ENCODE data around the gene NDUFAF4. TPM values are rescaled to one million over a fixed set of nuclear protein-coding genes. Genes with fewer than 3 reads are reported as not detected.

The NDUFAF4 gene
- total and polyA plus RNA-seq, 10 of the 15 experiments (the other 5 are each of a cell fraction or from before 2014, with no cell fraction given): 26.9 to 188 (median 76.9) TPM

DNA sequence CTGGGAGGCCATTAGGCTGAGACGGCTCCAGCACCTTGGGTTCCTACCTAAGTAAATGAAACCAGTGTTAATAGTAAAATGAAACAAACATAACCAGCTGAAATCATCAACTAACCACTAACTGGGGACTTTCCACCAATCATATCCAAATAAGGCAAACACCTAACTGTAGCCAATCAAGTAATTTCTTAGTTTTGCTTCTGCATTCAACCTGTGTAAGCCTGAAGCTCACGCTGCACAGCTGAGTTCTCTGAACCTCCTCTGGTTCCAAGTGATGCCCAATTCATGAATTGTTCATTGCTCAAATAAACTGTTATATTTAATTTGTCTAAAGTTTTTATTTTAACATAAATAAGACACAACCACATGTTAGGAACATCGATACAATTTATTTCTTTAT lies 49.4 kb upstream of the NDUFAF4 start:
- ChIA-PET CTCF (interaction anchor here (1.0 kb wide), 3 partner anchors 9 to 103 kb away, joined by 3 read pairs; partner anchors contain the start of gene NDUFAF4), POLR2A (interaction anchor here (0.5 kb wide), 1 partner anchor 1759 kb away, joined by 3 read pairs; no protein-coding TSS in a partner anchor), RAD21 (ENCODE audit: unreplicated experiment) (interaction anchor here (1.4 kb wide), 1 partner anchor 49 kb away, joined by 3 read pairs; the partner anchor contains the start of gene NDUFAF4), SMC1A (ENCODE audit: uncharacterized antibody, unreplicated experiment) (interaction anchor here (0.9 to 1.2 kb wide), 7 partner anchors 26 to 113 kb away, joined by 3 to 6 read pairs (median 3); no protein-coding TSS in a partner anchor)
- H3K79me2 ChIP-seq (ENCODE audit: control insufficient read depth, insufficient read depth, low read length): no peaks in the 10 kb centered on the region
- in situ Hi-C loops (cut with MboI) (no loop called here), intact Hi-C loops (cut with micrococcal nuclease; ENCODE audit: unreplicated experiment) (no loop called here)
- H3K9ac ChIP-seq (ENCODE audit: control insufficient read depth, insufficient read depth, low read length): no peak overlapping the region
- H3K4me2 ChIP-seq (ENCODE audit: control insufficient read depth, insufficient read depth): no peak overlapping the region
- H3K27me3 ChIP-seq (replicated peaks in 1 of 2; ENCODE audit: control insufficient read depth in 2 of 2, insufficient read depth in 2 of 2, low read length in 1 of 2): no peaks in the 10 kb centered on the region
- peak; percentile 48 for DNase-seq (ENCODE audit: low read depth, low spot score)
- H3K4me1 ChIP-seq (ENCODE audit: control insufficient read depth, insufficient read depth, low read length): no peaks in the 10 kb centered on the region
- H4K20me1 ChIP-seq (ENCODE audit: control insufficient read depth, insufficient read depth): no peaks in the 10 kb centered on the region
- WGBS (ENCODE audit: insufficient coverage, insufficient replicate concordance, low lambda C conversion rate, missing lambda C conversion rate): 32% methylated on average over 3 of the region's 3 CpGs
- H3K36me3 ChIP-seq (ENCODE audit: control insufficient read depth in 2 of 2, insufficient read depth in 2 of 2, low read length in 1 of 2): no peaks in the 10 kb centered on the region
- no peak overlapping the region for H2AFZ ChIP-seq (ENCODE audit: control insufficient read depth, low read depth, low read length)
- FAIRE-seq: no peak
- H3K4me3 ChIP-seq: no peak overlapping the region
- no TSS peak for BruUV-seq (replicated peaks)
- peak; percentile 100 for ATAC-seq
- no peak overlapping the region for H3K27ac ChIP-seq (ENCODE audit: control insufficient read depth, insufficient read depth)
- TF ChIP-seq RUNX3 (IDR thresholded peaks at IDR 0.05; ENCODE audit: low read length): peak; percentile 62
- no peak for TF ChIP-seq ZNF592 (IDR thresholded peaks at IDR 0.05)
- peak; percentile 40; the same call in 1 of the 2 replicates for TF ChIP-seq NFYB (IDR thresholded peaks at IDR 0.05; ENCODE audit: insufficient read depth, low read depth, low read length)
- 0 out of 2 replicates have a peak, but pooled peaks have one; percentile 43 for TF ChIP-seq RELB (IDR thresholded peaks at IDR 0.05; ENCODE audit: low read depth)
- TF ChIP-seq MAX (IDR thresholded peaks at IDR 0.05; ENCODE audit: low read depth, low read length): no peak
- peak; percentile 44 to 85; a peak in 3 of 4 replicates for TF ChIP-seq SRF (IDR thresholded peaks at IDR 0.05; ENCODE audit: low read depth in 2 of 2, low read length in 2 of 2)
- H3K9me3 ChIP-seq (replicated peaks; ENCODE audit: control insufficient read depth, insufficient read depth, low read length): no peaks in the 10 kb centered on the region; the same call in none of the 3 replicates

Measured in GM12878 (cell line).